Activated T-helper 1 cell treated with anti-CD3 and anti-CD28 coated beads, Interleukin-12 subunit alpha, Interleukin-12 subunit beta, Interleukin-2, Interleukin-4 antibody, amounts not matched to agents 30 ng/mL and 10 ng/mL and 1 ng/mL, durations not matched to agents 14 hours and 24 hours and 36 hours (primary cell): Measurements from ENCODE around the gene LINGO3. TPM values are rescaled to one million over a fixed set of nuclear protein-coding genes. Genes with fewer than 3 reads are reported as not detected.

Source experiments
- DNase-seq: peaks from one replicate; pipeline ENCODE4 v3.0.0; 2021; ENCODE audit warnings: low spot score
- H3K27ac Mint-ChIP-seq: one replicate; pipeline ENCODE4 v1.8.0; 2021; ENCODE audit warnings: mild to moderate bottlenecking, mixed read lengths
- H3K27me3 Mint-ChIP-seq: one replicate; pipeline ENCODE4 v1.8.0; 2022; ENCODE audit warnings: mild to moderate bottlenecking, moderate library complexity, mixed read lengths; ENCODE audit not compliant: insufficient read depth
- H3K36me3 Mint-ChIP-seq: one replicate; pipeline ENCODE4 v1.8.0; 2021; ENCODE audit warnings: low read depth, mixed read lengths
- H3K4me1 Mint-ChIP-seq: one replicate; pipeline ENCODE4 v1.8.0; 2021; ENCODE audit warnings: low read depth, mixed read lengths
- H3K4me3 Mint-ChIP-seq: one replicate; pipeline ENCODE4 v1.8.0; 2021; ENCODE audit warnings: mild to moderate bottlenecking, moderate library complexity, mixed read lengths
- H3K9me3 Mint-ChIP-seq: one replicate; pipeline ENCODE4 v1.8.0; 2021; ENCODE audit warnings: mixed read lengths
- intact Hi-C: fragments of 100-400 bp; cut with micrococcal nuclease; formaldehyde crosslinking; loops from one replicate; pipeline ENCODE4 v1.15.1; 2024
- total RNA-seq: library from RNA; stranded (reverse); gene quantifications from 2 replicates; pipeline ENCODE4 v1.2.3, GENCODE V29; 2022

The LINGO3 gene
- total RNA-seq, 1 donor from 2014 or later: 0.18 TPM

- peaks cover 4% of the 10 kb centered on the region for H3K4me1 Mint-ChIP-seq
- intact Hi-C loops: no loop called here
- H3K9me3 Mint-ChIP-seq: no peaks in the 10 kb centered on the region
- H3K27ac Mint-ChIP-seq: peak overlapping the region; percentile 10
- H3K36me3 Mint-ChIP-seq: peaks cover 2% of the 10 kb centered on the region
- no peak for DNase-seq
- H3K4me3 Mint-ChIP-seq: peak overlapping the region; percentile 45
- H3K27me3 Mint-ChIP-seq: peaks cover 4% of the 10 kb centered on the region
Observed at GRCh38 chr19:2266183-2266993, 41.6 kb downstream of the LINGO3 start.

DNA sequence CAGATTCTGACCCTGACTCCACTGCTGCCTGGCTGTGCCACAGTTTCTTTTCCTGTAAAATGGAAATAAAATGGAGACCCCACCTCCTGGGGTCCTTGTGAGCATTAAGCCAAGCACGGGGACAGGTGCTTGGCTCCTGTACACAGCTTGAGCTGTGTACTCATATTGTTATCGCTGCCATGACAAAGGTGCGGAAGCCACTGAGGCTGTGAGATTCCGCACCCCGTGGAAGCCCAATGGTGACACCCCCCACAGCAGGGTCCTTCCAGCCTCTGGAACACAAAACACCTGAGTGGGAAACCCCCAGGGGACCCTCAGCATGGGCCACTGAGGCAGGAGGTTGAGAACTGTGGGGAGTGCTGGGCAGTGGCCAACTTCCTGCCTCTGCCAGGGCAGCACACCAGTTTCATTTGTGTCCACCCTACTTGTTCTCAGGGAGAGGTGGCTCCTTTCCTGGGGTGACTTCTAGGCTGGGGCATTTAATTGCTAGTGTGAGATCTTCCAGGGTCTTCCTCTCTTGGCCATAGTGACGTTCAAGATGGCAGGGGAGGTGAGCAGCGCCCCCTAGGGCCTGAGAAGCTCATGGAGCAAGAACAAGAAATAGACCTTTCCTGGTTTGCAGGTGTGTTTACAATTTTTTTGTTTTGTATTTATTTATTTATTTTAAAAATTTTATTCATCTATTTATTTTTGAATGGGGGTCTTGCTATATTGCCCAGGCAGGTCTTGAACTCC, 46.3 kb downstream of the LINGO3 start:
- no peaks in the 10 kb centered on the region for H3K27me3 Mint-ChIP-seq
- intact Hi-C loops: no loop called here
- peaks cover 20% of the 10 kb centered on the region for H3K4me1 Mint-ChIP-seq
- H3K27ac Mint-ChIP-seq: no peak overlapping the region
- DNase-seq: no peak
- no peaks in the 10 kb centered on the region for H3K9me3 Mint-ChIP-seq
- no peaks in the 10 kb centered on the region for H3K36me3 Mint-ChIP-seq
- H3K4me3 Mint-ChIP-seq: no peak overlapping the region

DNA sequence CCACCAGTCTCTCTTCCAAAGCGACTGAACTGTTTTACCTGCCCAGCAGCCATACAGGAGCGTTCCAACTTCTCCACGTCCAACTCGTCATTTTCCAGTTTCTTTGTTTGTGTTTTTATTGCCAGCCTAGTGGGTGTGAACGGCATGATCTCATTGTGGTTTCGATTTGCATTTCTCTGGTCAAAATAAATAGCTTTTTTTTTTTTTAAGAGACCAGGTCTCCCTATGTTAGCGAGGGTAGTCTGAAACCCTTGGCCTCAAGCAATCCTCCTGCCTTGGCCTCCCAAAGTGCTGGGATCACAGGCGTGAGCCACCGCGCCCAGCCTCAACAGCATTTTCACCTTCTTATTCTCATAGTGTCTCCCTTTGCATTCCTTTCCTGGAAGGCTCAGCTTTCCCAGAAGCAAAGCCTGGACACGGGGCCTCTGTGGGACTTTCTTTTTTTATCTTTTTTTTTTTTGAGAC, 47.6 kb downstream of the LINGO3 start:
- Mint-ChIP-seq H3K27ac (peak overlapping the region; percentile 18), H3K27me3 (no peaks in the 10 kb centered on the region), H3K36me3 (no peaks in the 10 kb centered on the region), H3K4me1 (peaks cover 20% of the 10 kb centered on the region), H3K9me3 (no peaks in the 10 kb centered on the region), H3K4me3 (peak overlapping the region; percentile 21)
- no peak for DNase-seq
- intact Hi-C loops: no loop called here

DNA sequence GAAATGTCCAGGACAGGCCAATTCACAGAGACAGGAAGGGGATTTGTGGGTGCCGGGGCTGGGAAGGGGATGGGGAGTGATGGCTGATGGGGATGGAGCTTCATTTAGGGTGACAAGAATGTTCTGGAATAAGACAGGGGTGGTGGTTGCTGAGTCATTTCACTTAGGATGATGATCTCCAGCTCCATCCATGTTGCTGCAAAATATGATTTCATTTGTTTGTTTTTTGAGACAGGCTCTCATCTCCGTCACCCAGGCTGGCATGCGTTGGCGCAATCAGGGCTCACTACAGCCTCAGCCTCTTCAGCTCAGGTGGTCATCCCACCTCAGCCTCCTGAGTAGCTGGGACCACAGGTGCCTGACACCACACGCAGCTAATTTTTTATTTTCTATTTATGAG, 48.6 kb downstream of the LINGO3 start:
- H3K27ac Mint-ChIP-seq: peak overlapping the region; percentile 58
- H3K9me3 Mint-ChIP-seq: no peaks in the 10 kb centered on the region
- intact Hi-C loops: no loop called here
- no peaks in the 10 kb centered on the region for H3K36me3 Mint-ChIP-seq
- no peak for DNase-seq
- H3K4me3 Mint-ChIP-seq: peak overlapping the region; percentile 15
- H3K27me3 Mint-ChIP-seq: no peaks in the 10 kb centered on the region
- H3K4me1 Mint-ChIP-seq: peaks cover 20% of the 10 kb centered on the region

Other genes starting within 250 kb of the LINGO3 start
- gene MOB3A, start 211.8 kb downstream of the LINGO3 start, total RNA-seq: 161 and 167 TPM in 2 replicates
- 6.7 and 7.1 TPM in 2 replicates for gene IZUMO4, start 211.2 kb downstream of the LINGO3 start, total RNA-seq
- gene AP3D1, start 156.6 kb downstream of the LINGO3 start, total RNA-seq: 120 and 124 TPM in 2 replicates
- gene DOT1L, start 144.2 kb downstream of the LINGO3 start, total RNA-seq: 119 and 128 TPM in 2 replicates
- 67.5 and 68.2 TPM in 2 replicates for gene PLEKHJ1, start 71.8 kb downstream of the LINGO3 start, total RNA-seq
- 153 and 169 TPM in 2 replicates for gene SF3A2, start 71.3 kb downstream of the LINGO3 start, total RNA-seq
- 2.2 and 4.5 TPM in 2 replicates for gene AMH, start 58.8 kb downstream of the LINGO3 start, total RNA-seq
- 0.34 TPM in 1 of 2 replicates, not detected in the other for gene JSRP1, start 51.7 kb downstream of the LINGO3 start, total RNA-seq
- gene PEAK3, start 26.0 kb downstream of the LINGO3 start, total RNA-seq: 0.07 and 0.16 TPM in 2 replicates
- gene LSM7, start 20.4 kb upstream of the LINGO3 start, total RNA-seq: 180 and 193 TPM in 2 replicates
- gene SPPL2B, start 20.5 kb upstream of the LINGO3 start, total RNA-seq: 71.2 and 71.4 TPM in 2 replicates
- gene TMPRSS9, start 52.1 kb upstream of the LINGO3 start, total RNA-seq: not detected in 2 replicates
- 178 and 185 TPM in 2 replicates for gene TIMM13, start 119.4 kb upstream of the LINGO3 start, total RNA-seq
- gene LMNB2, start 148.8 kb upstream of the LINGO3 start, total RNA-seq: 109 and 116 TPM in 2 replicates
- 129 and 132 TPM in 2 replicates for gene GADD45B, start 168.0 kb upstream of the LINGO3 start, total RNA-seq